Measurements from ENCODE around the gene SENP8.

Gene SENP8

GRCh38 chr15:72113347-72114031 lies 4.7 kb upstream of the SENP8 start:
- DNase-seq (ENCODE audit: low spot score) = no peak

- DNase-seq (ENCODE audit: low spot score) = no peak
Observed at GRCh38 chr15:72116731-72117485, 1.3 kb upstream of the SENP8 start.

- DNase-seq (ENCODE audit: low spot score) = peak; percentile 60
Observed at GRCh38 chr15:72117486-72118016, 652 bp upstream of the SENP8 start.

- DNase-seq (ENCODE audit: low spot score) = no peak
Observed at GRCh38 chr15:72124218-72124617, 6.0 kb downstream of the SENP8 start.

- no peak for DNase-seq (ENCODE audit: low spot score)
Observed at GRCh38 chr15:72127724-72128322, 9.6 kb downstream of the SENP8 start.

GRCh38 chr15:72128359-72128758 lies 10.2 kb downstream of the SENP8 start:
- no peak for DNase-seq (ENCODE audit: low spot score)

GRCh38 chr15:72130272-72130671 lies 12.1 kb downstream of the SENP8 start:
- no peak for DNase-seq (ENCODE audit: low spot score)

- DNase-seq (ENCODE audit: low spot score) = no peak
Observed at GRCh38 chr15:72131922-72132321, 13.7 kb downstream of the SENP8 start.

GRCh38 chr15:72133211-72133610 lies 15.0 kb downstream of the SENP8 start:
- DNase-seq (ENCODE audit: low spot score) = no peak

GRCh38 chr15:72135719-72136118 lies 17.5 kb downstream of the SENP8 start:
- no peak for DNase-seq (ENCODE audit: low spot score)

GRCh38 chr15:72136170-72137051 lies 18.2 kb downstream of the SENP8 start:
- no peak for DNase-seq (ENCODE audit: low spot score)

GRCh38 chr15:72139667-72140066 lies 21.5 kb downstream of the SENP8 start:
- DNase-seq (ENCODE audit: low spot score) = no peak

GRCh38 chr15:72140088-72140487 lies 21.9 kb downstream of the SENP8 start:
- no peak for DNase-seq (ENCODE audit: low spot score)

GRCh38 chr15:72141171-72142084 lies 23.2 kb downstream of the SENP8 start:
- no peak for DNase-seq (ENCODE audit: low spot score)

- no peak for DNase-seq (ENCODE audit: low spot score)
Observed at GRCh38 chr15:72146221-72146620, 28.0 kb downstream of the SENP8 start.

GRCh38 chr15:72146934-72147333 lies 28.7 kb downstream of the SENP8 start:
- no peak for DNase-seq (ENCODE audit: low spot score)

- no peak for DNase-seq (ENCODE audit: low spot score)
Observed at GRCh38 chr15:72147418-72147817, 29.2 kb downstream of the SENP8 start.

GRCh38 chr15:72153269-72154000 lies 35.2 kb downstream of the SENP8 start:
- DNase-seq (ENCODE audit: low spot score) = no peak

GRCh38 chr15:72154316-72154715 lies 36.1 kb downstream of the SENP8 start:
- no peak for DNase-seq (ENCODE audit: low spot score)

GRCh38 chr15:72155003-72155621 lies 36.9 kb downstream of the SENP8 start:
- DNase-seq (ENCODE audit: low spot score) = no peak
